ENCODE measurements around the gene ITM2C. TPM values are rescaled to one million over a fixed set of nuclear protein-coding genes. Genes with fewer than 3 reads are reported as not detected.

Gene ITM2C
- 184 TPM in 2 replicates for total RNA-seq (2014; rRNA removed; shearing (Covaris generic))
- 296 and 322 TPM in 2 replicates for polyA plus RNA-seq (2015; cell fraction: cytosol; rRNA removed)
- polyA plus RNA-seq (2015; cell fraction: nucleus; rRNA removed): 39.7 and 46.3 TPM in 2 replicates

- DNase-seq (ENCODE audit: low read depth, low spot score): peak; percentile 73
Observed at GRCh38 chr2:230864605-230865306, at the start of gene ITM2C. Gene ITM2C, plus strand, starts transcription at chr2:230864942. Its CDS starts 84 bp downstream, at chr2:230865026.

GRCh38 chr2:230815088-230815487 lies 49.7 kb upstream of the ITM2C start:
- in situ Hi-C loops (cut with HindIII; ENCODE audit: low pct_unique_long_range_greater_than_20kb, low sequenced_read_pairs): no loop called here
- DNase-seq (ENCODE audit: low read depth, low spot score): no peak

More at GRCh38 chr2:230864605-230865306, at the start of gene ITM2C:
- in situ Hi-C loops (cut with HindIII; ENCODE audit: low pct_unique_long_range_greater_than_20kb, low sequenced_read_pairs): no loop called here

- no peak for DNase-seq (ENCODE audit: low read depth, low spot score)
- in situ Hi-C loops (cut with HindIII; ENCODE audit: low pct_unique_long_range_greater_than_20kb, low sequenced_read_pairs): no loop called here
Observed at GRCh38 chr2:230816735-230817134, 48.0 kb upstream of the ITM2C start.

GRCh38 chr2:230819433-230819832 lies 45.3 kb upstream of the ITM2C start:
- in situ Hi-C loops (cut with HindIII; ENCODE audit: low pct_unique_long_range_greater_than_20kb, low sequenced_read_pairs): no loop called here
- no peak for DNase-seq (ENCODE audit: low read depth, low spot score)

GRCh38 chr2:230821261-230821990 lies 43.3 kb upstream of the ITM2C start:
- no peak for DNase-seq (ENCODE audit: low read depth, low spot score)
- in situ Hi-C loops (cut with HindIII; ENCODE audit: low pct_unique_long_range_greater_than_20kb, low sequenced_read_pairs): no loop called here

GRCh38 chr2:230821991-230822520 lies 42.7 kb upstream of the ITM2C start:
- in situ Hi-C loops (cut with HindIII; ENCODE audit: low pct_unique_long_range_greater_than_20kb, low sequenced_read_pairs): no loop called here
- no peak for DNase-seq (ENCODE audit: low read depth, low spot score)

- in situ Hi-C loops (cut with HindIII; ENCODE audit: low pct_unique_long_range_greater_than_20kb, low sequenced_read_pairs): no loop called here
- DNase-seq (ENCODE audit: low read depth, low spot score): no peak
Observed at GRCh38 chr2:230823264-230823964, 41.3 kb upstream of the ITM2C start.

GRCh38 chr2:230824406-230824978 lies 40.2 kb upstream of the ITM2C start:
- peak; percentile 85 for DNase-seq (ENCODE audit: low read depth, low spot score)
- in situ Hi-C loops (cut with HindIII; ENCODE audit: low pct_unique_long_range_greater_than_20kb, low sequenced_read_pairs): no loop called here

- no peak for DNase-seq (ENCODE audit: low read depth, low spot score)
- in situ Hi-C loops (cut with HindIII; ENCODE audit: low pct_unique_long_range_greater_than_20kb, low sequenced_read_pairs): no loop called here
Observed at GRCh38 chr2:230825354-230825753, 39.4 kb upstream of the ITM2C start.

- in situ Hi-C loops (cut with HindIII; ENCODE audit: low pct_unique_long_range_greater_than_20kb, low sequenced_read_pairs): no loop called here
- no peak for DNase-seq (ENCODE audit: low read depth, low spot score)
Observed at GRCh38 chr2:230827774-230828271, 36.9 kb upstream of the ITM2C start.

- no peak for DNase-seq (ENCODE audit: low read depth, low spot score)
- in situ Hi-C loops (cut with HindIII; ENCODE audit: low pct_unique_long_range_greater_than_20kb, low sequenced_read_pairs): no loop called here
Observed at GRCh38 chr2:230828272-230828961, 36.3 kb upstream of the ITM2C start.

GRCh38 chr2:230829293-230829692 lies 35.4 kb upstream of the ITM2C start:
- in situ Hi-C loops (cut with HindIII; ENCODE audit: low pct_unique_long_range_greater_than_20kb, low sequenced_read_pairs): no loop called here
- DNase-seq (ENCODE audit: low read depth, low spot score): no peak

- in situ Hi-C loops (cut with HindIII; ENCODE audit: low pct_unique_long_range_greater_than_20kb, low sequenced_read_pairs): no loop called here
- no peak for DNase-seq (ENCODE audit: low read depth, low spot score)
Observed at GRCh38 chr2:230829959-230830358, 34.8 kb upstream of the ITM2C start.

- DNase-seq (ENCODE audit: low read depth, low spot score): no peak
Observed at GRCh38 chr2:230830428-230830827, 34.3 kb upstream of the ITM2C start.

GRCh38 chr2:230840301-230840700 lies 24.4 kb upstream of the ITM2C start:
- DNase-seq (ENCODE audit: low read depth, low spot score): no peak
- in situ Hi-C loops (cut with HindIII; ENCODE audit: low pct_unique_long_range_greater_than_20kb, low sequenced_read_pairs): no loop called here

More at GRCh38 chr2:230830428-230830827, 34.3 kb upstream of the ITM2C start:
- in situ Hi-C loops (cut with HindIII; ENCODE audit: low pct_unique_long_range_greater_than_20kb, low sequenced_read_pairs): no loop called here

- DNase-seq (ENCODE audit: low read depth, low spot score): no peak
- in situ Hi-C loops (cut with HindIII; ENCODE audit: low pct_unique_long_range_greater_than_20kb, low sequenced_read_pairs): no loop called here
Observed at GRCh38 chr2:230842473-230842872, 22.3 kb upstream of the ITM2C start.

- DNase-seq (ENCODE audit: low read depth, low spot score): no peak
- in situ Hi-C loops (cut with HindIII; ENCODE audit: low pct_unique_long_range_greater_than_20kb, low sequenced_read_pairs): no loop called here
Observed at GRCh38 chr2:230843132-230843531, 21.6 kb upstream of the ITM2C start.
